ENCODE measurements around the gene ANKRD33B. TPM values are rescaled to one million over a fixed set of nuclear protein-coding genes. Genes with fewer than 3 reads are reported as not detected.

Gene ANKRD33B
- total RNA-seq, 1 donor from 2014 or later: 0.84 TPM

DNA sequence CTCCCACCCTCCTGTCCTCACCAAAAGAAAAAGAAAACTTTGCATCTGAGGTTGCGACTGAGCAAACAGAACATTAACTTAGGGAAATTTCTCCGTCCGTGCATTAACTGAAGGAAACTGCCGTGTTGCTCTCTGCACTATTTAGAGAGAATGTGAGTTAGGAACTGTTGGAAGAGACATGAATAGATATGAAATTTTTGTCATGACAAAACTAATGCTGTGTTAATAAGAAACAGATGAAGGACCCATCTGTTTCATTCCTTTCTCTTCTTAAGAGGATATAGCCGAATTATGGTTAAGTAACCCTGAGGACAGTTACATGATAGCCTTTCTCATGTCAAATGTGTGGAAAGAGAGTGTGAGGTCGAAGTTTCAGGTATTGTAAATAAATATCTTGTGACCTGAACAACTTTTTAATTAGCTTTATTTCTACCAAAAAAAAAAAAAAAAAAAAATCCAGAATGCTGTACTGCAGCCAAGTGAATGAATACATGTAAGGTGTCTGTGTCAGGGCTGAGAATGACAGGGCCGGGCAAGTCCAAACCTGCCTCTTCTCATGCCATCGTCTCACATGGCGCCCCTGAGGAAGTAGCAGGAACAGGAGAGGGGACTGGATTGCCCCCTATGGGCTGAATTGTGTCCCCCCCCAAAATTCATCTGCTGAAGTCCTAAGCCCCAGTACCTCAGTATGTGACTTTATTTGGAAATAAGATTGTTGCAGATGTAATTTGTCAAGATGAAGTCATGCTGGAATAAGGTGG is 35.6 kb upstream of the ANKRD33B start:
- Mint-ChIP-seq H3K27me3 (ENCODE audit: low read depth) (peaks cover 2% of the 10 kb centered on the region), H3K36me3 (ENCODE audit: low read depth) (peaks cover 1% of the 10 kb centered on the region), H3K27ac (ENCODE audit: unreplicated experiment) (no peak overlapping the region), H3K9me3 (no peaks in the 10 kb centered on the region), H3K4me3 (no peak overlapping the region), H3K4me1 (peaks cover 4% of the 10 kb centered on the region)
- DNase-seq (ENCODE audit: low read depth, low spot score): no peak
- TF ChIP-seq, protein P1, sequence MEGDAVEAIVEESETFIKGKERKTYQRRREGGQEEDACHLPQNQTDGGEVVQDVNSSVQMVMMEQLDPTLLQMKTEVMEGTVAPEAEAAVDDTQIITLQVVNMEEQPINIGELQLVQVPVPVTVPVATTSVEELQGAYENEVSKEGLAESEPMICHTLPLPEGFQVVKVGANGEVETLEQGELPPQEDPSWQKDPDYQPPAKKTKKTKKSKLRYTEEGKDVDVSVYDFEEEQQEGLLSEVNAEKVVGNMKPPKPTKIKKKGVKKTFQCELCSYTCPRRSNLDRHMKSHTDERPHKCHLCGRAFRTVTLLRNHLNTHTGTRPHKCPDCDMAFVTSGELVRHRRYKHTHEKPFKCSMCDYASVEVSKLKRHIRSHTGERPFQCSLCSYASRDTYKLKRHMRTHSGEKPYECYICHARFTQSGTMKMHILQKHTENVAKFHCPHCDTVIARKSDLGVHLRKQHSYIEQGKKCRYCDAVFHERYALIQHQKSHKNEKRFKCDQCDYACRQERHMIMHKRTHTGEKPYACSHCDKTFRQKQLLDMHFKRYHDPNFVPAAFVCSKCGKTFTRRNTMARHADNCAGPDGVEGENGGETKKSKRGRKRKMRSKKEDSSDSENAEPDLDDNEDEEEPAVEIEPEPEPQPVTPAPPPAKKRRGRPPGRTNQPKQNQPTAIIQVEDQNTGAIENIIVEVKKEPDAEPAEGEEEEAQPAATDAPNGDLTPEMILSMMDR (conservative IDR thresholded peaks at IDR 0.05): no peak

- H3K9me3 Mint-ChIP-seq: no peaks in the 10 kb centered on the region
Measured at GRCh38 chr5:10528827-10529226, 35.0 kb upstream of the ANKRD33B start.

DNA sequence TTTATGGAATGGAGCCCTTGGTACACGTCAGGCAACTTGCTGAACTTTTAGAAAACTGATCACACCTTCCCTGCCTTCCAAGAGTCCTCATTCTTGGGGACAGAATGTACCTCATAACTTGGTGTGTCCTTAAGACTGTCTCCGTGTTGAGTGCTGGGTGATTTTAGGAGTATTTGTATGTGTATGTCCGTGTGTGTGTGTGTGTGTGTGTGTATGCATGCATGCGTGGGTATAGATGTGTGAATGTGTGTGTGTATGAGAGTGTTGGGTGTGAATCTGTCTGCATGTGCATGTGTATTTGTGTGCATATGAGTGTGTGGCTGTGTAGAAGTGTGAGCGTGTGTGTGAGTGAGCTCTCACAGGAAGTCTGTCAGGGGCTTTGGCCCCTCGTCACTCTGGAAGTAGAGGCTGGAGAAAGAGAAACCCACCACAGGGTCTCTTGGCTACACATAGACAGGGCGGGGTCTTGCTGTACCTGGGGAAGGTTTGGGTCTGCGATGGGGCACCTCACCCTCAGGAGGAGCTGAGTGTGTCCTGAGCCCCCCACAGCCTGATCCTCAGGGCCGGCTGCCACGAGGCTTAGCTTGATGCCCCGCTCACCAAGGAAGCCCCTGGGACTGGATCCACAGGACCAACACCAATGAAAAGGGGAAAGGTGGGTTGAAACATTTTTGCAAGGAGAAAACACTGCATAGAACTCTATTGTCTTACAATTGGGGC is 33.1 kb upstream of the ANKRD33B start:
- Mint-ChIP-seq H3K27me3 (ENCODE audit: low read depth) (peaks cover 2% of the 10 kb centered on the region), H3K4me1 (peaks cover 4% of the 10 kb centered on the region), H3K9me3 (no peaks in the 10 kb centered on the region), H3K4me3 (no peak overlapping the region), H3K36me3 (ENCODE audit: low read depth) (no peaks in the 10 kb centered on the region), H3K27ac (ENCODE audit: unreplicated experiment) (no peak overlapping the region)
- no peak for DNase-seq (ENCODE audit: low read depth, low spot score)
- TF ChIP-seq, protein P1 (conservative IDR thresholded peaks at IDR 0.05): no peak

More at GRCh38 chr5:10528827-10529226, 35.0 kb upstream of the ANKRD33B start:
- H3K27me3 Mint-ChIP-seq (ENCODE audit: low read depth): peaks cover 2% of the 10 kb centered on the region
- TF ChIP-seq, protein P1 (conservative IDR thresholded peaks at IDR 0.05): no peak
- H3K36me3 Mint-ChIP-seq (ENCODE audit: low read depth): no peaks in the 10 kb centered on the region
- DNase-seq (ENCODE audit: low read depth, low spot score): no peak
- H3K27ac Mint-ChIP-seq (ENCODE audit: unreplicated experiment): no peak overlapping the region
- no peak overlapping the region for H3K4me3 Mint-ChIP-seq
- peaks cover 4% of the 10 kb centered on the region for H3K4me1 Mint-ChIP-seq

- peaks cover 7% of the 10 kb centered on the region for H3K4me1 Mint-ChIP-seq
- no peak for DNase-seq (ENCODE audit: low read depth, low spot score)
- peaks cover 7% of the 10 kb centered on the region for H3K27me3 Mint-ChIP-seq (ENCODE audit: low read depth)
- H3K4me3 Mint-ChIP-seq: no peak overlapping the region
- H3K36me3 Mint-ChIP-seq (ENCODE audit: low read depth): no peaks in the 10 kb centered on the region
- H3K27ac Mint-ChIP-seq (ENCODE audit: unreplicated experiment): no peak overlapping the region
- H3K9me3 Mint-ChIP-seq: no peaks in the 10 kb centered on the region
- TF ChIP-seq, protein P1 (conservative IDR thresholded peaks at IDR 0.05): no peak
Measured at GRCh38 chr5:10532421-10532820, 31.4 kb upstream of the ANKRD33B start.

GRCh38 chr5:10533226-10533625 is 30.6 kb upstream of the ANKRD33B start:
- no peak for DNase-seq (ENCODE audit: low read depth, low spot score)
- H3K9me3 Mint-ChIP-seq: no peaks in the 10 kb centered on the region
- H3K4me1 Mint-ChIP-seq: peaks cover 7% of the 10 kb centered on the region
- H3K27me3 Mint-ChIP-seq (ENCODE audit: low read depth): peaks cover 13% of the 10 kb centered on the region
- no peak overlapping the region for H3K27ac Mint-ChIP-seq (ENCODE audit: unreplicated experiment)
- no peaks in the 10 kb centered on the region for H3K36me3 Mint-ChIP-seq (ENCODE audit: low read depth)
- H3K4me3 Mint-ChIP-seq: no peak overlapping the region
- TF ChIP-seq, protein P1 (conservative IDR thresholded peaks at IDR 0.05): no peak

Measured in neural crest cell (in vitro differentiated cells).